ENCODE data around the gene FITM2. TPM values are rescaled to one million over a fixed set of nuclear protein-coding genes. Genes with fewer than 3 reads are reported as not detected.

The FITM2 gene
- total and polyA plus RNA-seq, 2 donors (not counting 1 experiment from before 2014, with no cell fraction given) = 2.0 to 4.3 TPM

GRCh38 chr20:44334306-44334705, 23.3 kb upstream of the FITM2 start:
- DNase-seq (no peak), ATAC-seq (ENCODE audit: low read depth) (no peak)
- ChIA-PET CTCF (no interaction called here), POLR2A (no interaction called here)
- Histone ChIP-seq H3K79me2 (ENCODE audit: control insufficient read depth, insufficient read depth, low read length) (no peaks in the 10 kb centered on the region), H3K27ac (ENCODE audit: low read length in 2 of 2) (no peak overlapping the region), H3K27me3 (replicated peaks in 1 of 4; ENCODE audit: control extremely low read depth in 1 of 4, control insufficient read depth in 3 of 4, insufficient read depth in 4 of 4, low read length in 3 of 4) (peaks cover 0 to 5% (median 2%) of the 10 kb centered on the region in 4 experiments), H3K36me3 (replicated peaks in 1 of 2; ENCODE audit: control extremely low read depth in 1 of 2, control insufficient read depth in 1 of 2, extremely low read depth in 1 of 2, insufficient read depth in 2 of 2, low read length in 1 of 2) (no peaks in the 10 kb centered on the region), H3K4me2 (replicated peaks; ENCODE audit: low read depth, low read length, poor library complexity, severe bottlenecking) (no peak overlapping the region), H3K9ac (ENCODE audit: low read length) (no peak overlapping the region), H3K4me1 (ENCODE audit: control insufficient read depth in 2 of 2, insufficient read depth in 2 of 2, low read length in 2 of 2) (no peaks in the 10 kb centered on the region), H3K4me3 (ENCODE audit: control extremely low read depth in 1 of 5, extremely low read depth in 1 of 5, insufficient read depth in 1 of 5, low read depth in 2 of 5, low read length in 4 of 5) (no peak overlapping the region), H2AFZ (ENCODE audit: insufficient read depth, low read depth, low read length, poor library complexity, severe bottlenecking) (no peak overlapping the region), H3K9me3 (ENCODE audit: control extremely low read depth in 1 of 3, control insufficient read depth in 2 of 3, insufficient read depth in 1 of 3, low read length in 2 of 3) (no peaks in the 10 kb centered on the region), H4K20me1 (ENCODE audit: control insufficient read depth, insufficient read depth, low read length, poor library complexity, severe bottlenecking) (no peaks in the 10 kb centered on the region)
- WGBS (ENCODE audit: insufficient coverage) = 76% methylated on average over 3 of the region's 8 CpGs
- intact Hi-C loops (cut with micrococcal nuclease) = no loop called here
- TF ChIP-seq CTCF (IDR thresholded peaks at IDR 0.05) (no peak), EZH2 (IDR thresholded peaks at IDR 0.05; ENCODE audit: borderline replicate concordance, insufficient read depth, low read depth, low read length, poor library complexity, severe bottlenecking) (no peak)
- Mint-ChIP-seq H3K27ac (no peak overlapping the region), H3K4me1 (no peaks in the 10 kb centered on the region), H3K4me3 (no peak overlapping the region), H3K9me3 (ENCODE audit: insufficient read depth) (no peaks in the 10 kb centered on the region), H3K27me3 (peaks cover 36% of the 10 kb centered on the region)

- Histone ChIP-seq H4K20me1 (ENCODE audit: control insufficient read depth, insufficient read depth, low read length, poor library complexity, severe bottlenecking) (no peaks in the 10 kb centered on the region), H3K9me3 (ENCODE audit: control extremely low read depth in 1 of 3, control insufficient read depth in 2 of 3, insufficient read depth in 1 of 3, low read length in 2 of 3) (no peaks in the 10 kb centered on the region), H3K27me3 (replicated peaks in 1 of 4; ENCODE audit: control extremely low read depth in 1 of 4, control insufficient read depth in 3 of 4, insufficient read depth in 4 of 4, low read length in 3 of 4) (peaks cover 0 to 13% (median 4%) of the 10 kb centered on the region in 4 experiments), H3K36me3 (replicated peaks in 1 of 2; ENCODE audit: control extremely low read depth in 1 of 2, control insufficient read depth in 1 of 2, extremely low read depth in 1 of 2, insufficient read depth in 2 of 2, low read length in 1 of 2) (no peaks in the 10 kb centered on the region), H3K4me1 (ENCODE audit: control insufficient read depth in 2 of 2, insufficient read depth in 2 of 2, low read length in 2 of 2) (peaks cover 2 to 3% of the 10 kb centered on the region in 2 donors), H3K27ac (ENCODE audit: low read length in 2 of 2) (no peak overlapping the region), H3K9ac (ENCODE audit: low read length) (no peak overlapping the region), H2AFZ (ENCODE audit: insufficient read depth, low read depth, low read length, poor library complexity, severe bottlenecking) (no peak overlapping the region), H3K4me3 (ENCODE audit: control extremely low read depth in 1 of 5, extremely low read depth in 1 of 5, insufficient read depth in 1 of 5, low read depth in 2 of 5, low read length in 4 of 5) (no peak overlapping the region), H3K79me2 (ENCODE audit: control insufficient read depth, insufficient read depth, low read length) (no peaks in the 10 kb centered on the region), H3K4me2 (replicated peaks; ENCODE audit: low read depth, low read length, poor library complexity, severe bottlenecking) (no peak overlapping the region)
- ChIA-PET CTCF (no interaction called here), POLR2A (no interaction called here)
- Mint-ChIP-seq H3K9me3 (ENCODE audit: insufficient read depth) (no peaks in the 10 kb centered on the region), H3K27me3 (peaks cover 28% of the 10 kb centered on the region), H3K4me1 (peaks cover 2% of the 10 kb centered on the region), H3K27ac (no peak overlapping the region), H3K4me3 (no peak overlapping the region)
- intact Hi-C loops (cut with micrococcal nuclease) = no loop called here
- DNase-seq (no peak), ATAC-seq (ENCODE audit: low read depth) (no peak)
- 100% methylated on average over 1 of the region's 2 CpGs for WGBS (ENCODE audit: insufficient coverage)
- TF ChIP-seq EZH2 (IDR thresholded peaks at IDR 0.05; ENCODE audit: borderline replicate concordance, insufficient read depth, low read depth, low read length, poor library complexity, severe bottlenecking) (no peak), CTCF (IDR thresholded peaks at IDR 0.05) (no peak)
These were observed 20.2 kb upstream of the FITM2 start for GRCh38 chr20:44331201-44331600.
